Activated CD4-positive, CD25-positive, alpha-beta regulatory T cell treated with anti-CD3 and anti-CD28 coated beads, Interleukin-2, amount 50 U/mL, for 16 hours (primary cell): Measurements from ENCODE around the gene TTYH1.

Experiments used
- DNase-seq: peaks from one replicate; pipeline ENCODE4 v3.0.0-alpha.2; 2020; ENCODE audit warnings: low read depth, low spot score

TTYH1 gene

GRCh38 chr19:54422136-54422535 lies 6.9 kb downstream of the TTYH1 start:
- DNase-seq: no peak

- DNase-seq: no peak
These were observed 8.9 kb downstream of the TTYH1 start for GRCh38 chr19:54424201-54424600.

DNA sequence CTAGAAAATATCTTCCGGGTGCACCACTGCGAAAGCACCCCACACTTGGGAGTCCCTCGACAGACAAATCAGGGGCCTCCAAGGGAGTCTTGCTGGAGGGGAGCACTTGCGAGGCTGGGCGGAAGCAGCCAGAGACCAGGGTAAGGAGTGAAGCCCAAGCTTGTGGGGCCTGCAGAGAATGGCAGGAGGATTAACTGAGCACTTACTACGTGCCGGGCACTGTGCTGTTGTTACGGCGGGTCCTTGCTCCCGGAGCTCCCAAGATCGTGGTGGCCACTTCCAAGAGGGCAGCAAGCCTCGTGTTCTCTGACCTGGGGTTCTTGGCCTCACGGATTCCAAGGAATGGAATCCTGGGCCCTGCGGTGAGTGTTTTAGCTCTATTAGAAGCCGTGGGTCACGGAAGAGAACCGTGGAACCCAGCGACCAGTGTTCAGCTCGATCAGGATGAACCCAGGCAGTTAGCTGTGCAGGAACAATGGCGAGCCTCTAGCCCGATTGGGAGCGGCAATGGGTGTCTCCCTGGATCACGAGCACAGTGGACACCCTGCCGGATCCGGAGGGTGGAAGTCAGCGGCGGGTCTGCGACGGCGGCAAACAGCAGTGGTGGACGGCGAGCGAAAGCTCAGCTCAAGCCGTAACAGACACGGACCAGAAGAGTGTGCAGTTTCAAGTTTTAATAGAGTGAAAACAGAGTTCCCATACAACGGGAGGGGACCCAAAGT lies 9.6 kb downstream of the TTYH1 start:
- no peak for DNase-seq

DNA sequence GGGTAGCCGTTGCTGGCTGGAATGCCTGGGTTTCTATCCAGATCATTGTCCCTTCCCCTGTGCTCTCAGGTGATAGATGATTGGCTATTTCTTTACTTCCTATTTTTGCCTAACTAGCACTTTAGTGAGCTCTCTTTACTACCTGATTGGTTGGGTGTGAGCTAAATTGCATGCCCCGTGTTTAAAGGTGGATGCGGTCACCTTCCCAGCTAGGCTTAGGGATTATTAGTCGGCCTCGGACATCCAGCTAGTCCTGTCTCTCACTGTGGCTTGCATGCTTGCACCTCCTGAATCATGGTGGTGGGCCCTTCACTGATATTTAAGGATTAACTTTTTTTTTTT lies 10.1 kb downstream of the TTYH1 start:
- no peak for DNase-seq

DNA sequence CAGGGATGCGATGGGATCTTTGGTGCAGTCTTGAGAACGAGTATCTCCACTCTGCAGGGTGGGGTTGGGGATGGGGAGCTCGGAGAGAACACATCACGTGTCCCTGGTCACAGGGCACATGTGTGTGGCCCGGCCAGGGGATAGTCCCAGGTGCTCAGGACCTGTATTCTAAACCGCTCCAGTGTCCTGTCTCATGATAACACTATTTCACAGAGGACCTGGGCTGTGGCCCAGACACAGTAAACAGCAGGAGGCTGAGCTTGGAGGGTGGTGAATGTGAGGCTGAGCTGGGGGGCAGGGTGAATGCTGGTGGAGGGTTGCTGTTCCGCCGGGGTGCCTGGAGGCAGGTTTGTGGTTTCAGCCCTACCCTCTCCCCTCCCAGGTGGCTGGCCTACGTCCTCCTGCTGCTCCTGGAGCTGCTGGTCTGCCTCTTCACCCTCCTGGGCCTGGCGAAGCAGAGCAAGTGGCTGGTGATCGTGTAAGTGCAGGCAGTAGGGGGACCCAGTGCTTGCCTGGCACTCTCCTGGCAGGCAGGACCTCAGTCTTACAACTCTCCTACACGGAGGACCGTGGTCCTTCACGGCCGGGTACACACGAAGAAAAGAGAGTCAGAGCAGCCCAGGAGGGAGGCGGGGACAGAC lies 11.1 kb downstream of the TTYH1 start:
- DNase-seq: no peak

- no peak for DNase-seq
These were observed 12.3 kb downstream of the TTYH1 start for GRCh38 chr19:54427586-54427985.

GRCh38 chr19:54428323-54429175 lies 13.3 kb downstream of the TTYH1 start:
- no peak for DNase-seq

DNA sequence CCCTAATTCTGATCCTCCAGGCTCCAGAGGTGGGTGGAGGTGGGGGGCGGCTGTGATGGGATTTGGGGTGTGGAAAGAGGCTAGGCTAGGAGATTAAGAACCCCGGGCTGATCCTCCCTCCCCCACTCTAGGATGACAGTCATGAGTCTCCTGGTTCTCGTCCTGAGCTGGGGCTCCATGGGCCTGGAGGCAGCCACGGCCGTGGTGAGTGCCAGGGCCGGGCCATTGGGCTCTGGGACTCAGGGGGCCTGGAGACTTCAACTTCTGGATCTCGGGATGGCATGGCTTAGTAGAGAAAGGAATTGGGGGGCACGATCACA lies 13.9 kb downstream of the TTYH1 start:
- no peak for DNase-seq

GRCh38 chr19:54429545-54430227 lies 14.4 kb downstream of the TTYH1 start:
- no peak for DNase-seq

GRCh38 chr19:54430306-54431254 lies 15.3 kb downstream of the TTYH1 start:
- DNase-seq: no peak

GRCh38 chr19:54431255-54431838 lies 16.1 kb downstream of the TTYH1 start:
- no peak for DNase-seq

- no peak for DNase-seq
These were observed 17.0 kb downstream of the TTYH1 start for GRCh38 chr19:54432144-54432738.

DNA sequence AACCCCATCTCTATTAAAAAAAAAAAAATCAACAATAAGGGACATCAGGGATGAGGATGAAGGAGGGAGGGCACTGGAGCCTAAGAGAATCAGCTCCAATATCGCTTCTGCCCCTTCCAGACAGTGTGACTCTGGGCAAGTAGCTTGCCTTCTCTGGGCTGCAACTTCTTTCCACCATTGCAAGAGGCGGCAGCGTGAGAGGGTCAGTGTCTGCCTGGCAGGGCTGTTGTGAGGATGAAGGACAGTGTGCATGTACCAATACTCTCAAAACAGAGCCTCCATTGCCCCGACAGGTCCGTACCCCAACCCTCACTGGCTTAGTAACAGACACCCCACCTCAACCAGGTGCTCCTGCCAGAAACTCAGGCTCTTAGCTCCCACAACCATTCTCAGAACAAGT lies 18.4 kb downstream of the TTYH1 start:
- no peak for DNase-seq

GRCh38 chr19:54434112-54434872 lies 19.0 kb downstream of the TTYH1 start:
- no peak for DNase-seq

DNA sequence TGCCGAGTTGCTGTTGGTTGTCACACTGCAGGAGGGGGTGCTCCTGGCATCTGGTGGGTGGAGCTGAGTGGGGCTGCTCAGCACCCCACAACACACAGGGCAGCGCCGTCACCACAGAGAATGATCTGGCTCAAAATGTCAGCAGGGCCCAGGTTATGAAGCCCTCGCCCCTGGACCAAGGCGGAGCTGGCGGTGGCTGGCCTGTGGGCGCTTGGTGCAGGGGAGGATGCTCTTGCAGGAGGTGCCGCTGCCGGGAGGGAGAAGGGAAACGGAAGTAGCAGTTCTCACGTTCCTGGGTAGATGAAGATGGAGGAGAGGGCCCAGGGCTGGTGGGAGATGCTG lies 19.6 kb downstream of the TTYH1 start:
- no peak for DNase-seq

DNA sequence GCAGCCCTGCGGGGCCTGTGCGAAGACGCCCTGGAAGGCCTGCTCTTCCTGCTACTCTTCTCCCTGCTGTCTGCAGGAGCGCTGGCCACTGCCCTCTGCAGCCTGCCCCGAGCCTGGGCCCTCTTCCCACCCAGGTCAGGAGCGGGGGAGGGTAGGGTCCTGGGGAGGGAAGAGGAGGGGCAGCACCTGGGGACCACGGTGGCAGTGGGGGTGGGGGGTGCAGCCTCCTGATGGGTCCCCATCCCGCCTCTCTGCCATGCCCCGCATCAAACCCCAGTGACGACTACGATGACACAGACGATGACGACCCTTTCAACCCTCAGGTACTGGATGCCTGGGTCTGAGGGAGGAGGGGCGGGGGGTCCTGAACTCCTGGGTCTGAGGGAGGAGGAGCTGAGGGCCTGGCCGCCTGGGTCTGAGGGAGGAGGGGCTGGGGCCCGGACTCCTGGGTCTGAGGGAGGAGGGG lies 20.3 kb downstream of the TTYH1 start:
- DNase-seq: no peak

- no peak for DNase-seq
These were observed 20.8 kb downstream of the TTYH1 start for GRCh38 chr19:54436031-54436523.

GRCh38 chr19:54436628-54437252 lies 21.5 kb downstream of the TTYH1 start:
- DNase-seq: no peak
